T47D (cell line): Measurements from ENCODE around the gene FCHSD2.

Source experiments
- DNase-seq, 2 experiments: peaks; one replicate each; pipeline versions ENCODE4 v3.0.0 to v3.0.0-alpha.2; 2011 to 2012; ENCODE audit warnings: low read depth in 1 of 2, low spot score in 1 of 2
- JUND ChIP-seq: IDR thresholded peaks from 2 replicates; pipeline ENCODE4 v1.6.1; 2012; ENCODE audit warnings: low read depth
- in situ Hi-C: cut with HindIII; loops from 2 replicates; pipeline ENCODE4 v1.10.0; 2016; ENCODE audit warnings: low sequenced_read_pairs, low pct_unique_long_range_greater_than_20kb

The FCHSD2 gene

DNA sequence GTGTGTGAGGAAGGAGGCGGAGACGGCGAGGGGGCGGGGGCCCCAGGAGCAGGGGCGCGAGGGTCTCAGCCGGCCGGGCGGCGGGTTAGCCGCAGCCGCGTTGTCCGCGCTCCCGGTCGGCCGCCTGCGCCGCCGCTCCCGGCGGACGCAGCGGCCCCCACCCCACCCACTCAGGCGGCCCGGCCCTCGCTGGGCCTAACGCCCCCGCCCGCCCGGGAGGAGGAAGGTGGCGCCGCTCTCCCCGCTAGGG, at the start of gene FCHSD2:
Gene FCHSD2, minus strand, starts transcription at position 191 of the 250 bp plus-strand sequence. CDS start 441 bp downstream, outside the sequence.
- in situ Hi-C loops: no loop called here

DNA sequence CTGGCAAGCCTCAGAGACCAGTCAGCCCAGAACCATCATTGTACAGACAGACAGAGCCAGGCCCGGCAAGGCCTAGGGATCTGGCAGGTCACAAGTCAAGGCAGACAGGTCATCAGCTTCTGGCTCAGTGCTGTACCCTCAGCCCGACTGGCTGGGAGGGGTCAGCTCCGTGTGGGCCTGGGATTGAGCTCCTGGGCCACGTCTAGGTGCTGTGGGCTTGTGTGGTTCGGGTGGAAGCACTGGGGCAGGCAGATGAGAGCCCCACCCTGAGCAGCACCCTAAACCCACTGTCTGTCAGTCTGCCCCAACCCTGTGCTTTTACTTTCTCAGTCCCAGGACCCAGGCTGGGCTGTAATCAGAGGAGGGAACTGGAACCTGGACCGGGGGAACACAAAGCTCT, 49.0 kb upstream of the FCHSD2 start:
- no peak for DNase-seq
- in situ Hi-C loops: no loop called here
- no peak for TF ChIP-seq JUND

More for the DNA sequence above, at the start of gene FCHSD2:
- TF ChIP-seq JUND: no peak
- DNase-seq: no peak

DNA sequence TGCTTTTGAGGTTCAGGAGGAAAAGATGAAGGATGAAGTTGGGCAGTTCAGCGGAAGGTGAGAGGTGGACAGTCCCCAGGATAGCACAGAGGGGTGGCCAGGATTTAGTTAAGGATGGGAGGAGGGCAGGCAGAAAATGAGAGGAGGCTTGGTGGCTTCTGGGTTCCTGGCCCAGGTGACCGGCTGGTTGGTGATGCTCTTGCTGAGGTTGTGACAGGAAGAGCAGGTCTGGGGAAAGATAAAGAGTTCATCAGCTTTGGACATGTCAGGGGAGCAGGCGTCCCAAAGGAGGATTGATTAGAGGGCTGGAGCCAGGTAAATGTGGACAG, 48.4 kb upstream of the FCHSD2 start:
- no peak for TF ChIP-seq JUND
- in situ Hi-C loops: no loop called here
- no peak for DNase-seq

DNA sequence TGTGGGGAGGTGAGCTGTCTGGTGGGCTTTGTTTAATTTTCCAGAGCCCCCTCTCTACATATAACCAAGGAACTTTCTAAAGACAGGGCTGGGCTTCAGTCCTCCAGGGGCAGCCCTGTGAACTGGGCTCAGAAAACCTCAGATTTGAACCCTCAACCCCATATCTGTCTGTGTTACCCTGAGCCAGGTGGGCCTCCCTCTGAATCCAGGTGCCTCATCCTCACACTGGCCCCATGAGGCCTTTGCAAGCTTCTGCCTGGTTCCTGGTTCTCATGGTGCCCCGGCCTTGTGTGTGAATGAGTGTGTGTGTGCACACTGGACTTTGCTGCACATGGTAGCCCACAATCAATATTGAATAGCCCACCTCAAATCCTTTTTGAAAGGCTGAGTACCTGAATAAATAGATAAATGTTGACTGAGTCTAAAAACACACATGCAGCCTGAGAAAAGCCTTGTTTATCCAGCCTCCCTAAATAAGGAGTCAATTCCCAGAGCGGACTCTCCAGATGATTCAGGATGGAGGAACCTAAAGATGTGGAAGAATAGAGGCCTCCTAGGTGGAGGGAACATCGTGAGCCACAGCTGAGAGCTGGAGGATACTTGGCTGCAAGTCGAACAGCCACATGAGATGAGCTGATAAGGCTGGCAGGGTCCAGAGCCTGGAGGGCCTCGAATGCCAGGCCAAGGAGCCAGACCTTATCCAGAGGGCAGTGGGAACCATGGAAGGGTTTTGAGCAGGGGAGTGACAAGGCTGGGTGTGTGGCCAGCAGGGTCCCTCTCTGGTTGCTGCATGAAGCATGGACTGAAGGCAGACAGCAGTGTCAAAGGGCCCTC, 47.8 kb upstream of the FCHSD2 start:
- no peak for TF ChIP-seq JUND
- peak in 1 of 2 experiments; percentile 43 for DNase-seq
- in situ Hi-C loops: no loop called here

DNA sequence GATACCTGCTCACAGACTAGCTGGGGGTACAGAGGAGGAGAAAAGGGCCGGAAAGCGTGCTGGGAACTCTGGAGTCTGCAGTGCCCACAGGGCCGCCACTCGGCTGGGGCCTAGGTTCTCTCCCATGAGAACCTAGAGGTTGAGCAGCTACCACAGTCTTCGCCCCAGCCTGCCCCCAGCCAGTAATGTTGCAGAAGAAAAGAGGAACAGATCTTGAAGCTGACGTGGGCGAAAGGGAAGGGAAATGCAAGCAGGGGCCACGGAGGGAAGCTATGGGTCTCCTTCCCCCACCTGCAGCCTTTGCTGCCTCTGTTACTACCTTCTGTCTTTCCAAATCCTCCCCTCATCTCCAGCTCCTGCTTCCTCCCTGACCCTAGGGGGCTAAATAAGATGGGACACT, 47.2 kb upstream of the FCHSD2 start:
- no peak for DNase-seq
- in situ Hi-C loops: no loop called here

DNA sequence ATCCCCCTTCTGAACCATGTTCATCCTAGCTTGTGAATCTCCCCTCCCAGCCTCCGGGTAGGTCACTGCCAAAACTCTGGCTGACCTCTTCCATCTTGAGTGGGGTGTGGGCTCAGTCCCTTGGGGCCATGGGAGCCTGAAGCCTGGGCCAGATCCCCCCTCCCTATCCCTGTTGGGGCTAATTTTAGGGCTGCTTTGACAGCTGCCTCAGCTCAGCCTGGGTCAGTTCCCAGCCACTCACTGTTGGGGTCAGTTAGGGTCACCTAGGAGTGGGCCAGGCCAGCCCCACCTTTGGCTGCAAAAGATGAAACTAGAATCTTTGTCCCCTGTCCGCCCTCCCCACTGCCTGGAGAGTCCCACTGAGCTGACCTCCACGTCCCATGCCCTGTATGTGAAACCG, 46.2 kb upstream of the FCHSD2 start:
- no peak for DNase-seq
- in situ Hi-C loops: no loop called here
- TF ChIP-seq JUND: no peak

More for the DNA sequence above, 47.2 kb upstream of the FCHSD2 start:
- TF ChIP-seq JUND: no peak

DNA sequence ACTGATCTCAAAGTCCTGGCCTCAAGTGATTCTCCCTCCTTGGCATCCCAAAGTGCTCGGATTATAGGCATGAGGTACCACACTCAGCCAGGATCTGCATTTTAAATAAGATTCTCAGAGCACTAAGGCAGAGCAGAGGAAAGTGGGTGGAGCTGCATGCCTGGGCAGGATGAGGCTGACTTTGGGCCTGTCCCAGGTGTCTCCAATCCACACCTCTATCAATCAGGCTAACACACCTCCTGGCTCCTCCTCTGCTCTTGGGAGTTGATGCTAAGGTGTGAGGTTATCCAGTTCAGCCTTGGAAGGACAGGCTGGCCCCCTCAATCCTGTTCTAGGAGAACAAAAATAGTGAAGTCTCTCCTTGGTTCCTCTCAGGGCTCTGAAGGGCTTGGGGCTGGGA, 45.7 kb upstream of the FCHSD2 start:
- TF ChIP-seq JUND: no peak
- in situ Hi-C loops: no loop called here
- DNase-seq: peak in 1 of 2 experiments; percentile 62

DNA sequence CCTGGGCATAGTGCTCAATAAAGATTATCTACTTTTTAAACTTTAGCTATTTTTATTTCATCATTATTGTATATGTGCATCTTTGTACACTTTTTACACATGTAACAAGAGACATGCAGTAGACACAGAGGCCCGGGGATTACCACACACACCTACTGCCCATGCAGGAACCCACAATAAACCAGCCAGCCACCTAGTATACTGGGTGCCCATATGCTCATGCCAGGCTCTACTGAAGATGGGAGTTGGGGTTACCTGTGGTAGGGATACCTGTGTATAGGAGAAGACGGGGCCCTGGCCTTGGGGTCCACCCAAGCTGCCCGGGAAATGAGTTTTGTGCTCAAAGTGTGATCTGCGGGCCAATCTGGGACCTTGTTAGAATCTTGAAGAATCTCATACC, 44.8 kb upstream of the FCHSD2 start:
- in situ Hi-C loops: no loop called here
- no peak for DNase-seq
- TF ChIP-seq JUND: no peak

DNA sequence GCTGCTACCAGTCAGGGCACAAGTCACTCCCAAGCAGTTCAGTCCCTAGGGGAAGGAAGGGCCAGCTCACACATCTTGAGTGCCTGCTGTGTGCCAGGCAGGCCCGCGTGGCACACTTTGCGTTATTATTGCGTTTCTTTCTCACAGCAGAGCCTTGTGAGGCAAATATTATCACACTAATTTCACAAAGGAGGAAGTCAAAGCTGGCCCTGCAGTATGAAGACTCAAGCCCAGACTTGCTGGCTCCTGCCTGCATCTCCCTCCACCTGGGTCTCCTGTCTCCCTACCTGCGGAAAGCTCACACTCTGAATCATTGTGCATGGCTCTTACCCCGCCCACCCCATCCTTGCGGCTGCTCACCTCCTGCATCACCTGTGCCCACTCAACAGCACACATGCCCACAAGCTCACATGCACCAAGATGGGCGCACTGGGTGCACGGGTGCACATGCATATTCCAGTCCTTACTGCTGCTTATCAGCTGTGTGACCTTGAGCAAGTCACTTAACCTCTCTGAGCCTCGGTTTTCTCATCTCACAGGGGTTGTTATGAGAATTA, 44.3 kb upstream of the FCHSD2 start:
- in situ Hi-C loops: no loop called here
- TF ChIP-seq JUND: no peak
- DNase-seq: peak in 1 of 2 experiments; percentile 44

DNA sequence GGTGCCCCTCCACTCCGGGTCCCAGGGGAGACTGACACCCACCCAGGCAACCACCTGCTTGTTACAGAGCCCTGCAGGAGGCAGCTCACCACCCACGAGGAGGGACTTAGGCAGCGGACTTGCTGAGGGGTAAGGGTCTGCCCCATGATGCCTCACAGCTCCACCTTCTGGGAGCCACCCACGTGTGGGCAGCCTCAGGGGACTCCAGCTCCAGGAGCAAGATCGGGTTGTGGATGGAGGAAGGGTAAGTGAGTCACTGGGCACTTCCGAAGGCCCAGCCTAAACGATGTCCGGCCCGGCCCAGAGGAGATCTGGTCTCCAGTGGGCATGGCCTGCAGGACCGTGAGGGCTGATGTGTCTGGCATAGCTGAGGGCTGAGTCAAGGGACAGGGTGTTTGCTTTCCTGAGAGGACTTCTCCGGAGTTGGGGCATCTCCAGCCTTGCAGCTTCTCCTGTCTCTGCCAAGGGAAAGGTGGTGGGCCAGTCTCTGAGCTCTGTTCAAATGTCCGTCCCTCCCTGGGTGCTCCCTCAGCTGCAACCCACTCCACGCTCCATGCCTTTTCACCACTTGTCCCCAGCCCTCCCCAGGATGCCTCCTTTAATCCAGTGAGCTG, 43.7 kb upstream of the FCHSD2 start:
- DNase-seq: peak in 1 of 2 experiments; percentile 38
- TF ChIP-seq JUND: no peak
- in situ Hi-C loops: no loop called here

DNA sequence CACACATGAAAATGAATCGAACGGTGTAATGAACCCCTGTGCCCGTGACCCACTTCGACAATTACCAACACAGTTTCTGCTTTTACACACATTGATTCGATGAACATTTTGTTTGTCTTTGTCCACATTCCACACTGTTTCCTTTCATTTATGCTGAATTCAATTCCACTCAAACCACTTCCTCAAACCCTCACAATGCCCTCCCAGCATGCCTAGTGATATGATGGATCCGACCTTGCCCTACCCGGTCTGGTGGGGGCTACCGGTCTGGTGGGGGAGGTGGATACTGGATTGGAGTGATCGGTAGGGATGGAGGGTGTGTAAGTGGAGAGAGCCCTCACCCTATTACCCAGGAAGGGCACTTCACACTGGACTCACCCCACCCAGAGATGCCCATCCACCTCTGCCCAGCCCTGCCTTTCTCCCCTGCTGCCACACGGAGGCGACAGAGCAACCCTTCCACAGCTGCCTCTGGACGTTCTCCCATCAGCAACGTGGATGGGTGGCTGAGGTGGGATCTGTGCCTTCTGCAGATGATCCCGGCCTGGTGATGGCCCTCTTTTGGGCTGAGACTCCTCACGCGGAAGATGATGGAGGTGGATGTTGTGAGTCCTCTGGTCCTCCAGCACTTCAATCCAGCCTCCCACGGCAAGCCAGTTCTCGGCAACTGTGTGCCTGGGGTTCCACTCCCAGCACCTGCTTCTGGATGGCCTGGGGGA, 43.0 kb upstream of the FCHSD2 start:
- peak; percentile 61 to 82 for DNase-seq
- no peak for TF ChIP-seq JUND
- in situ Hi-C loops: no loop called here

DNA sequence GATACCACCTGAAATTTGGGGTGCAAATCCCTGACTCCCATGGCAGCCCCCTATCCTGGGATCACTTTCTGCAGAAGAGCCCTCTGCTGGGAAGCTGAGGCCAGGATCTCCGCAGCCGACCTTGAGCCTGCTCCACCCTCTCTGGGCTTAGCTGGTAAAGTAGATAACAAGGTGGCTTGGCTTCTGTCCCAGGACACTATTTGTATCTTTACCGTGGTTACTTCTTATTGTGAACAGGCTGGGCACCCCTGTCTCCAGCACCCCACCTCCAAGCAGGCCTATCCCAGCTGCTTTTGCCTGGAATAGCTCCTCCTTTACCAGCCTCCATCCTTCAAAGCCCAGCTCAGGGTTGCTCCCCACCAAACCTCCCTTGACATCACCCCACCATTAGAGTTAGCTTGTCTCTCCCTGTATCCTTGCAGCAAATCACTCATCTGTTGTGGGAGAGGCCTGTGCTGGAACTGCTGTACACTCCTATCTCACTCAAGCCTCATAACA, 40.8 kb upstream of the FCHSD2 start:
- in situ Hi-C loops: no loop called here

DNA sequence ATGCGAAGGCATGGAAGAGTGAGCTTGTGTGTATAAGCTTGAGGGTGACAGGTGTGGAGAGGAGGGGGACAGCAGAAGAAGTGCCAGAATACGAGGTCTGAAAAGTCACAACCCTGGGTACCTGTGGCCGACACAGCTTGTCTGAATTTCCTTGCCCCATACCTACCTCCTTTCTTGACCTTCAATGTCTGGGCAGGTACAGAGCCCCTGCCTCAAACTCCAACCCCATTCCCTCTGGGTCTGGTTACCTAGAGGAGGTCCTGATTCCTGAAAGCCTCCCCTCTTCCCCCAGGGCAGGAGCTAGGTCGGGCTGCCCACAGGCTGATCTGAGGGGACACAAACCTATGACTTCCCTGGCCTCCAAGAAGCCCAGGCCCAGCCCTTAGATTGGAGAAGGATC, 36.6 kb upstream of the FCHSD2 start:
- in situ Hi-C loops: no loop called here
- no peak for TF ChIP-seq JUND
- no peak for DNase-seq

More for the DNA sequence above, 40.8 kb upstream of the FCHSD2 start:
- DNase-seq: no peak
- TF ChIP-seq JUND: no peak
